ENCODE measurements around the gene IFNLR1.

IFNLR1 gene

DNA sequence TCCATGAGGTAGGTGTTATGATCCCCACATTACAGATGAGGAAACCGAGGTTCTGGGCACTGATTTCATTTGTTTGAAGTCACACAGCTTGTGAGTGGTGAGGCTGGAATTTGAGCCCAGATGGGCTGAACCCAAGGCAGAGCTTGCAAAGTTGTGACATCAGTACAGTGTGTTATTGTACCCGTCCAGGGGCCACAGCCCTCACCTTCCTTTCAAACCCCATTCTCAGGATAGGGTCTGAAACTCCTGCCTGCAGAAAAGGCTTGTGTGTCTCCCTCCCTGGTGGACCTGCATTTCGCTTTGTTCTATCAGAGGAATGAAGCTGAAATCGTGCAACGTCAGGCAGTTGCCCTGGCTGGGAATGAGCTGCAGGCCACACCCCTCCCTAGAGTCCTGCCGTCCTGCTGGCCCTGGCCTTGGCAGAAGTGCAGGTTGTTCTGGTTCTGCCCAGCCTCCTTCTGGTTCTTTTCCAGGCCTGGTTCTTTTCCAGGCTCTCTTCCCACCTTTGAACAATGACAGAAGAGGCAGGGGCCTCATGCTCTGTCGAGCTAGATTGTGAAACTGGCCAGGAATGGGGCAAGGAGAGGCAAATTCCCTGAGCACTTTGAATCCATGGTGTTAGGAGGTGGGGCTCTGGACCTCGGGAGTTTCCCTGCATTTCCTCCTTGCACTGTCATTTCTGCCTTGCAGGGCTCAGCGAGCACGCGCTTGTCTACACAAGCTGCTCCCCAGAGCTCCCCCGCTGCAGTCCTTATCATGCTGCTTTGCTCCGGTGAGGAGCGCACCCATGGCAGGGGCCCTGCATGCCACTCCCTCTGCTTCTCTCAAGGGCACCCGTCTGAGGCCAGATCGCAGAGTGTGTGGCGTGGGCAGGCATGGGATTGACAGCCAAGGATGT is 67.0 kb downstream of the IFNLR1 start:
- DNase-seq = no peak

DNA sequence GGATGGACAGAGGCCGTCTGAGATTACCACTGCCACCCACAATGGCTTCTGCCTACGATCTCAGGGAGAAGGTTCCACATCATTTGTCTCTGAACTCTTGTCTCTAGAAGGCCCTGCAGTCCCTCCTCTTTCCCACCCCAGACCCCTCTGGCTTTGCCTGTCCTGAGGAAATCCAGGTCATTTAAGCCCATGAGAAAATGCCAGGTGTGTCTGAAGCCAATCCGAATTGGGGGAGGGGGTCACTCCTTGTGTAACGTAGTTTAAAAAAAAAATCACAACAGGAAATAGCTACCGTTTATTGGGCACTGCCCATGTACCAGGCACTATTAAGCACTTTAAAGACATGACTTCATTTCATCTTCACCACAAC is 67.6 kb downstream of the IFNLR1 start:
- no peak for DNase-seq

DNA sequence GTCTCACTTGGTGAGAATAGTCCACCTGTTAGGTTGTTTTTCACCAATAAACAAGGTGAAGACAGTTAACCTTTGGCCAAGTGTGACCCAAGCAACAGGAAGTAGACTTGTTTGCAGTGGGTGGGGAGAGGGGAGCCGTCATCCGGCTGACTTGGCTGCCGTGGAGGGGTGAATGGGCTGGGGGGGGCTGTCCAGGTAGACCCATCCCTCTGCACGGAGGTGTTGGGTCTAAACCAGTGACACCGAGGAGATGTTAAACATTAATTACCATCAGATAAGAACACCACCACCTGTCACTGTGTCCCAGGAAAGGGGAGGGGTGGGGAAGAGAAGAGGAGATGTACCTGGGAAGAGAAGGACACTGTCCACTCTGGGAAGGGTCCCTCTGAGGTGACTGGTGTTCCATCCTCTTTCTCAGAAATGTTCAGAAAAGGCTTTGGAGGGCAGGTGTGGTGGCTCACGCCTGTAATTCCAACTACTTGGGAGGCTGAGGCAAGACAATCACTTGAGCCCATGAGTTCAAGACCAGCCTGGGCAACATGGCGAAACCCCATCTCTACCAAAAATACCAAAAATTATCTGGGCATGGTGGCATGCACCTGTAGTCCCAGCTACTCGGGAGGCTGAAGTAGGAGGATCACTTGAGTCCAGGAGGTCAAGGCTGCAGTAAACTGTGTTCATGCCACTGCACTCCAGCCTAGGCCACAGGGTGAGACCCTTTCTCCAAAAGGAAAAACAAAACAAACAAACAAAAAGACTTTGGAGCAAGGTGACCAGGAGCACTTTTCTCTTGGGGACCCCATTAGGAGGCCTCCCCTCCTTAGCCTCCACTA is 68.5 kb downstream of the IFNLR1 start:
- DNase-seq = no peak

DNA sequence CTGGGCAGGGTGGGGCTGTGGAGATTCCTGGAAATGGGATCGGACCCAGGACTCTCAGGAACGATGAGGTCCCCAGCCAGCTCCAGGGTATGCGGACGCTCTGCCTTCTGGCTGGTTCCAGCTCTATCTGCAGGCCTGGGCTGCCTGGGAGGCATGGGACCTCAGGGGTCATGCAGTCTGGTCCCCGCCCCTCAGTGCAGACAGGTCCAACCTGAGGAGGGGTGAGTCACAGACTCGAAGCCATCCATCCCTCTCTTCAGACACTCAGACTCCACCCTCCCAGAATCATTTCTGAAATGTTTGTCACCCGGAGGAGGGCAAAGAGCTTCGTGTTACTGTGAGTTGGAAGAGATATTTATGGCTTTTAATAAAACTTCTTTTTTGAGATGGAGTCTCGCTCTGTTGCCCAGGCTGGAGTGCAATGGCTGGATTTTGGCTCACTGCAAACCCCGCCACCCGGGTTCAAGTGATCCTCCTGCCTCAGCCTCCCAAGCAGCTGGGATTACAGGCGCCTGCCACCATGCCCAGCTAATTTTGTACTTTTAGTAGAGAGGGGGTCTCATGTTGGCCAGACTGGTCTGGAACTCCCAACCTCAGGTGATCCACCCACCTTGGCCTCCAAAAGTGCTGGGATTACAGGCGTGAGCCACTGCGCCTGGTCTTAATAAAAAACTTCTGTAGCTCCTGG is 69.2 kb downstream of the IFNLR1 start:
- no peak for DNase-seq

DNA sequence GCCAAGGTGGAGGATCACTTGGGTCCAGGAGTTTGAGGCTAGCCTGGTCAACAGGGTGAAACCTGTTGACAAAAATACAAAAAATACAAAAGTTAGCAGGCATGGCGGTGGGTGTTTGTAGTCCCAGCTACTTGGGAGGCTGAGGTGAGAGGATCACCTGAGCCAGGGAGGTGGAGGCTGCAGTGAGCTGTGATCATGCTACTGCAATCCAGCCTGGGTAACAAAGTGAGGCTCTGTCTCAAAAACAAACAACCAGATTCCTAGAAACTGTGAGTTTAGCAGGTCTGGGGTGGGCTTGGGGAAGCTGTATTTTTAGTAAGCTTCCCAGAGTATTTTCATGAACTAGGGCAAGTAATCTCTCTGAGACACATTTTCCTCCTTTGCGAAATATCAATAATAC is 70.0 kb downstream of the IFNLR1 start:
- DNase-seq = no peak

DNA sequence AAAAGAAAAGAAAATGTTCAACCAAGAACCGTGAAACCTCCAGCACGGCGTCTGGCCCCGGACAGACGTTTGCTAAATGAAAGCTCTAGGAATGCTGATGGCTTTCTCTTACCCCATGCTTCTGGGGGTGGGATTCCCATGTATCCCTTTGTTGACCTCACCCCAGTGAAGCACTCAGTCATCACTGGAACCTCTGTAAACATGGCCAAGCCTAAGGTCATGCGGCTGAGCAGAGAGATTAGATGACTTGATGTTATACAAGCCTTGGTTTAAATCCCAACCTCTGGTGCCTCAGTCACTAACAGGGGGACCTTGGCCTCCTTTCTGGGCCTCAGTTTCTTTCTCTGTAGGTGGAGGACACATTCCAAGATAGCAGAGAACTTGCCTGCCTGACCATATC is 72.3 kb downstream of the IFNLR1 start:
- DNase-seq = no peak

DNA sequence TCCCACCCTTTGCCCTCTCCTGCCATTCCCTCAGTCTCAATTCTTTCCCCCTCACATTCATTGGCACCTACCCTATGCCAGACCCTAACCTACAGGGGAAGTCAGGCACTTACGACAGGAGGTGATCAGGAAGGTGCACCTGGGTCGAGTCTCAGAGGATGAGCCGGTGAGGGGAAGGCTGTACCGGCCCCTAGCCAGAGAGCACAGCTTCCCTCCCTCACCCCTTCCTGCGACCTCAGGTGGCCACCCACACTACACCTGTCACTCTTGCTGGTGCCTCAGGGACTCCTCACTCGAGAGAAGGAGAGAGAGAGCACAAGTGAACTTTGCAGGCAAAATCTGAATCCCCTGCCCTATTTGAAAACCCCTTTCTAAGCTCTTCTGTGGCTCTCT is 73.5 kb downstream of the IFNLR1 start:
- no peak for DNase-seq

DNA sequence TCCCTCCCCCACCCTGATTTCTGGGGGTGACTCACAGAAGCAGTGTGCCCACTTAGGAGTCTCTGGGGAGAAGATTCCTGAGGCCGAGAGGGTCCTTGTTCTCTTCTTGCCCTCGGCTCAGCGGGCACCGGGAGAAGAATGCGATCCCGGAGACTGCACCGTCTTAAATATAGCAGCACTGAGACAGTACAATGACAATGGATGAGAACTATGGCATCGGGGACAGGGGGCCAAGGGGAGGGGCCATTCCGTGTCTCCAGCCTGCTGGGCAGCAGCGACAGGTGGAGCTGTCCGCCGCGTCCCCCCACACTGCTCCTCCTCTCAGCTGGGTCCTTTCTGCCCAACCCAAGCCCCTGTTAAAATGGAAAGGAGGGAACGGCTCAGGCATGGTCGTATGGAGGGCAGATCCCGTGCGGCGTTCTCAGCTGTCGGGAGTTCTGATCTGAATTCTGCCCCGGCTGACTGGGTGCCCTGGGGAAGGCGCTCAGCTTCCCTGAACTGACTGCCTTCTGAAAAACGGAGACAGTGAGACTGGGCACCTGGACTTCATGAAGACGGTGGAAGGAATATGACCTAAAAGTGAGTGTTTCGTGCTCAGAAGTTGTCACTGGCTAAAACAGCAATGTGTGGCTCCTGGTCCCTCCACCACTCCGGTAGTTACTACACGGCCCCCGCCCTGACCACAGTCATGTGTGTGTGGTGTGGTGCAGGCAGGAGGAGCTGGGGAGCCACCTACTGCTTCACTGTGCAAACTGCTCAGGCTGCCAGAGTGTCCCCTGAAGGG is 74.9 kb downstream of the IFNLR1 start, which contains the start of gene MYOM3:
Gene MYOM3 (minus strand): TSS at position 140 of the 784 bp plus-strand sequence. CDS start 3,499 bp downstream, outside the sequence.
- peak; percentile 8 for DNase-seq

DNA sequence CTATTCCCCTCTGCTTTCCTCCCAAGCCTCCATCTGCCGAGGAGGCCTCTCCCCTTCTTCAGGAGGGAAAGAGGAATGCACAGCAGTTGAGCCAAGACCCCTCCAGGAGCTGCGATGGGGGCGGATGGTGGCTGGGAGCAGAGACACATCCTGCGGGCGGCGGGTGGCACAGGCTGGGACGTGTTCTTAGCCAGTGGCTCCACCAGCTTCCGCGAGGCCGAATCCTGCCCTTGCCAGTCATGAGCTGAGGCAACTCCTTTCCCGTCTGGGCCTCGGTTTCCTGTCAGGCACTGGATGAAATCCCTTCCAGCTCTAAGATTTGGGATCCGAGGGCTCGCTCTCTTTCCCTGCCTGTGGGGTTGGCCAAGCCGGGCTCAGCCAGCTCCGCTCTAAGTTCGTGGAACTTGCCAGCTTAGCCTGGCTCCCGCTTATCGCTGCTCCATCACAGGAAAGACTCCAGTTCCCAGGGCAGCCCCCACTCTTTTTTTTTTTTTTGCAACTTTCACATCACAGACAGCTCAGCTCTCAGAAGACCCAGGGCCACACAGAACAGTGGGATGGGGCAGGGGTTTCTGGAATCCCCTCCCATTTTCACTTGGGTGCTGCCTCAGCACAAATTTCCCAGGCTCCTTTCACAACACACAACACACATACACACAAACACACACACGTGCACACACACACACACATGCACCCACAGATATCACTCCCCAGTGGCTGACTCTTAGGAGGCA is 75.7 kb downstream of the IFNLR1 start:
- DNase-seq = no peak

DNA sequence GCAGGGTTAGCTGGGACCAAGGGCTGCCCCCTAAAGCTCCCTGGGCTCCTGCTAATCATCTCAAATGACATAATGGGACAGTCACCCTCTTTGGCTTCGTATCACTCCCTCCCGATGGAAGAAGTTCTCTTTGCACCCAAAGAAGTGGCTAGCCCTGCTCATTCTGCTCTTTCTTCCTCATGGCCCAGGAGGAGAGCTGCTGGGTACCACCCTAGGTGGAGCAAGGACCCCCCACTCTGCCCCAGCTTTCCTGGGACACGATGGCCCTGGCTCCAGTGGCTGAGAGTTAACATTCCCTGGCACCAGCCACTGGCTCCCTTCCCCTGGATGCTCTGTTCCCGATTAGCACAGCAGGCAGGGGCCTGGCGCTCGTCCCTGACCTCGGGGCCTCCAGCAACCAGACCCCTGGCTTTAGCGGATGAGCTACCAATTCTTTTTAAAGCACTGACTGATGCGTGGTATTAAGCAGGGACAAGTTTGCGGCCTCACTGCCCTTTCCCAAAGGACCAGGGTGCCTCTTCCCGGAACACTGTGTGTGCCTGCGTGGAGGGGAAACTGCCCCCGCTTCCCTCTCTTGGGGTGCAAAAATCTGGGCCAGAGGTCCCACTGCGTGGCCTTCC is 76.3 kb downstream of the IFNLR1 start:
- DNase-seq = no peak

DNA sequence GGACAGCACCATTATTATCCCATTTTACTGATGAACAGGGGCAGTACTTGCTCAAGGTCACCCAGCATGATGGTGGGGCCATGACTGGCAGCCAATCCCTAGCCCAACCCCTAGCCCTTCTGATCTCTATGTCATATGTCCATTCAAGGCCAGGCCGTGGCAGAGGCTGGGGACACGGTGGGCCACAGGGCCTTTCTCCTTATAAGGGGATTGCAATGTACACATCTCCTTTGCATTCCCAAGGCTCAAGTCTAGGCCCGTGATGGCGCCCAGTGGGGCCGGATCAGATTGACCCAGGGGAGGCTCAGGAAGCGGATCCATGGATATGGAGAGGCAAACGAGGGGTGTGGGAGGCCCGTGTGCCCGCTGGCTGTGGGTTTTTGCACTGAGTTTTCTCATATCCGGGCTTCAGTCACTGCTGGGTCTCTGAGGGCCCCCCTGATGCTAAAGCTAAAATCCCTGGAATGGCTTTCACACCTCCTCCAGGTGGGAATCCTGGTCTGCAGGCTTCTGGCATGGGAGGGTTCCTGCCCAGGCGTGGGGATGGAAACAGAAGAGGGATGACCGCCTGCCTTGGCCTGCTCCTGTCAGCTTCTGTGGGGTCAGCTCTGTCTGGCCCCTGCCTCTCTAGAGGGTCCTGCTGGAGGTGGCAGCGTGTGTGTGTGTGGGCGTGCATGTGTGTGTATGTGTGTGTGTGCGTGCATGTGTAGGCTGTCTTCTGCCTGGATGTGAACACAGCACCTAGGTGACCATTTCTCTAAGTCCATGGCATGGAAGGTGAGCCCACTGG is 77.2 kb downstream of the IFNLR1 start:
- DNase-seq = no peak

DNA sequence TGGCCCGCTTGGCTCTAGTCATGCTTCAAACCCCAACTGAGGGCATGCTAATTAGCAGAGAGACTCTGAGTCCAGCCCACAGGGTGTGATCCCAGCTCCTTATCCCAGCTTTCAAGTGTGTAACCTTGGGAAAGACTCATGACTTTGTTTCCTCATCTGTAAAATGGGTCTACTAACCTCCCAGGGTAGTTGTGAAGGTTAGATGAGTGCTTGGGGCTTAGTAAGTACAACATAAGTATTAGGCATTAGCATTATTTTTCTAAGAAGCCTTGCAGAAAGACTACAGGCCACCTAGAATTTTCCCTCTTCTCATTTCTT is 78.0 kb downstream of the IFNLR1 start:
- no peak for DNase-seq

DNA sequence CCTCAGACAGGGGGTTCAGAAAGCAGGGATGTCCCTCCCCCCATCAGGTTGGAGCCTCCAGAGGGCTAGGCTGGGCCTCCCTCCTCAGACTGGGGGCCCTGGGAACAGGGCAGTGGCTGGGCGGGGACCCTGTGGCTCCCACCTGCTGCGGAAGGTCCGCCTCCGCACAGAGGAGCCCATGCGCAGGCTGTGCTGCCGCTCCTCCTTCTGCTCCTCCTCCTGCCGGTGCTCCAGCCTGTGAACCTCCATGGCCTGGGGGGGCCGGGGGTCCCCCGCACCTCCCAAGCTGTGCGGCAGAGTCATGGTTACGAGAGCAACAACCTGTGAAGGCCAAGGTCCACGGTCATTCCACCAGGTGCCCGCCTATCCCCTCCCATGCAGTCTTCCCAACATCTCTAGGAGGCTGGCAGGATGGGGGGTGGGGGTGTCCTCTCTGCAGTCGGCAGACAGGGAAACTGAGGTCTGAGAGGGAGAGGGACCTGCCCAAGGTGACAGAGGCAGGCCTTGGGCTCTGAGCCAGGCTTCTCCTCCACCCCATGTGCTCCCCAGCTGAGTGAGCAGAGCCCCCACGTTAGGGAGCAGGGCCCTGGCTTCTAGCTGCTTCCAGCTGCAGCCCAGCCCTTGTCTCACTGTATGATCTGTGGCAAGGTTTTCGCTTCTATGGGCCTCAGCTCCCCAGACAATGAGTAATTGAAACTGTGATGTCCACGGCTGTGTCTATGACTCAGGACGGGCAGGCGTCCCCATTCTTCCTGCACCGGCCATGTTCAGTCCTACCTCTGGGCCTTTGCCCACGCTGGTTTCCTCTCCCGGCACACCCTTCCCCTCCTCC is 78.5 kb downstream of the IFNLR1 start:
- no peak for DNase-seq

DNA sequence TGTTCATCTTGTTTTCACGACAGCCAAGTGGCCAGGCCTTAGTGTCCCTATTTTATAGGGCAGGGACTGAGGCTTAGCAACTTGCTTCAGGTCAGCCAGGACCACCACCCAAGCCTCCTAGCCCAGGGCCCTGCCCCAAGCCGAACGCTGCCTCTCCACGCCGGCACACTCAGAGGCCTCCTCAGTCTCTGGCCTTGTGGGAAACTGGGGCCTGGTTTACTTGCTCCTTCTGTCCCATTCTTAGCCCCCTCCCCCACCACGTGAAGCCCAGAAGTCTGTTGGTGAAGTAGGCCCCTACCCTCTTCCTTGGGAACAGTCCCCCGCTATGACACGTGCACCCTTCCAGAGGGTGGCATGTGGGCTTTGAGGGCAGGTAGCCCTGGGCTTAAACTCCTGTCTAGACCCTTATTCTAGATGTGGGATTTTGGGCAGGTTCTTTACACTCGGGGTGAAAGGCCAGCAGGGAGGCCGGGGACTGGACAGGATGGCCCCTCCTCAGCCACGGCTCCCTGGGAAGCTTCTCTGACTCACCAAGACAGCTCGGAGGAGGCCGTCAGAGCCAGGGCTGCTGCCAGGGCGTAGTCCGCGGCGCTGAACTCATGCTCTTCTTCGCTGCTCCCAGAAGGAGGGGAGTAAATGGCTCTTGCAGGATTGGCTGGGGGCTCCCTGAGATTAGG is 79.5 kb downstream of the IFNLR1 start:
- no peak for DNase-seq

DNA sequence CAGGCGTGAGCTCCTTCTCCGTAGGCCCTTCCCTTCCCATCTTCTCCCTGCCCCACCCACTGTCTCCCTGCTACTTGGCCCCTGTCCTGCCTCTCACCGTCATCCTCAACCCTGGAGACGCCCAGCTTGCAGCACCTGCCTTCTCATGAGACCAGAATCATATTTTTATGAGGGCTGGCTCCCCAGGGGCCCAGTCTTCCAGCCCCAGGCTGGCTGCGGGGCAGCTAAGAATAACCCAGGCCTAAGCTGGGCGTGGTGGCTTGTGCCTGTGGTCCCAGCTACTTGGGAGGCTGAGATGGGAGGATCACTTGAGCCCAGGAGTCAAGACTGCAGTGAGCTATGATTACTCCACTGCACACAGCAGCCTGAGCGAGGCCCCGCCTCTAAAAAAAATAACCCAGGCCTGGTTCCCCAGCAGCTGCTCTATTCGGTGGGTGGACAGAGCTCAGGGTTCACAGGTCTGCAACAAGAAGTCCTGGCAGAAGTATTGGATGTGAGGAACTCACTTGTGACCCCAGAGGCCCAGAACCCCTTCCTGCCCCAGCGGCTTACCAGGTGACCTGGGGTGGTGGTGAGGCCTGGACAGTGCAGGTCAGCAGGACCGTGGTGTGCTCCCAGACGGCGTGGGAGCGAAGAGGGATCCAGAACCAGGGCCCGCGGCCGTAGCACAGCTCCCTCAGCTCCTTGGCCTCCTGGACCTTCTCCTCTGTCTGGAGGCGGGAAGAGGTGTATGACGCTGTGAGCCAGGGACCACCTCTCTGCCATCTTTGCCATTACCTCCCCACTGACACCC is 81.5 kb downstream of the IFNLR1 start:
- DNase-seq = no peak

DNA sequence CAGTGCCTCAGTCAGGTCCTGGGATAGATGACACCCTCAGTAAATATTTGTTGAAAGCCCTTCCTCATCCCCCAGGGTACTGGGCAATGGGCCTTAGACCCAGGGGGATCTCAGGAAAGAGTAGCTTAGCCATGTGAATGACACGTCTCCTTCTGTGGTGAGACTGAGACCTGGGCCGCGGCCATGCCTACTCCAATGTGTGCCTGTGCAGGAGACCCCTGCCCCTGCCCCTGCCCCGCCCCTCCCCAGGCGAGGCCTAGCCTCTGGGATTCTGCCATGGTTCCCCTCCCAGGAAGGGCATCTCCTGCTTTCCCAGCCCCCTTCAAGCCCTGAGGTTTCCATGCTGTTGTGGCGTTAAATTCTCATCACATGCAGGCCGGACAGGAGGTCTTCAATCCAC is 82.2 kb downstream of the IFNLR1 start:
- no peak for DNase-seq
